ENCODE data around the gene MAGI2.

MAGI2 gene

DNA sequence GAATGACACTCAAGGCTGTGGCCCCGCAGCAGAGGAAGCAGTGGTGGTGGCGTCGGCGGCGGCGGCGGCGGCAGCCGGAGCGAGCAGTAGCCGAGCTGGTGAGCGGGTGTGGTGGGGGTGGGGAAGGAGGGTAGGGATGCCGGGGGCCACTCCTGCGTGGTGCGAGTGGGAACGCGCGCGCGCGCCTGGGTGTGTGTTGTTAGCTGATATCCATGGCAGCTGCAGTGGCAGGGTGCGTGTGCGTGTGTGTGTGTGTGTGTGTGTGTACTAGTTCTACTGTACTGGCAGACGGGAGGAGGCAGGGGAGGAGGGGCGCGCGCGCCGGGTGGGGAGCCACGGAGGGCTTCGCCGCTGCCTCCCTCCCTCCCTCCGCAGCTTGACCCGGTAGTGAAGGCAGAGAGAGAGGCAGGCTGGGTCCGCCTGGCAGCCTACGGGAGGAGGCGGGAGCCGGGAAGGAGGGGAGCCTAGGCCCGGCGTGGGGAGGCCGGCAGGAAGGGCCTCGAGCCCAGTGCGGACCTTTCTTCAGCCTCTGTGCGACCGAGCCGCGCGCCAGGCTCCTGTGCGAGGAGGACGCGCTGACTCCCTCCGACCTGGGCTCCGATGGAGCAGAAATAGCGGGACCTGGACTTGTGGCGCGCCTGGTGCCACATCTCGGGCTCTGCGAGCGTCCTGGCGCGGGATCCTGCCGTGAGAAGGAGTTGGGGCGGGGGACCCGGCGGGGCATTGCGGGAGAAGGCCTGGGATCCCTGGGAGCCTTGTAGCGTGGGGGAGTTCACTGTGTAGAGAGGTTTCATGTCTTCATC, at the start of gene MAGI2:
MAGI2 (minus strand) TSS at position 110 of the 803 bp plus-strand sequence. CDS start 347 bp downstream, outside the sequence.
- FAIRE-seq = no peak

DNA sequence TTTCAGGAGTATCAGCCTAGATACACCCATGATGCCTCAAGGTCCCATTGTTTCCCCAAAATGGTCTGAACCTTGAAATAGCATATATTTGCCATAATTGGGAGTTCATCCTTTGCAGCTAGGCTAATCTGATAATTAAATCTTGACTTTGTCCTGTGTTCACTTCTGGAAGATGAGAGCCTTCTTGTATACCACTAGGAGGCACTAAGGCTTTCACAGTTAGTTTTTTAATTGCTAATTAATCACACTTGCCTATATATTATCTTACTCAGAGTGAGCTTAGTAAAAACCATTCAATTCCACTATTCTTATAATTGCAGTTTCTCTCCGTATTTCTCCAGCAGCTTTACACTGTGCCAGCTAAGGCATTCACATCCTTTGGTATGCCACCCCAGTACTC, 48.7 kb upstream of the MAGI2 start:
- no peak for FAIRE-seq

DNA sequence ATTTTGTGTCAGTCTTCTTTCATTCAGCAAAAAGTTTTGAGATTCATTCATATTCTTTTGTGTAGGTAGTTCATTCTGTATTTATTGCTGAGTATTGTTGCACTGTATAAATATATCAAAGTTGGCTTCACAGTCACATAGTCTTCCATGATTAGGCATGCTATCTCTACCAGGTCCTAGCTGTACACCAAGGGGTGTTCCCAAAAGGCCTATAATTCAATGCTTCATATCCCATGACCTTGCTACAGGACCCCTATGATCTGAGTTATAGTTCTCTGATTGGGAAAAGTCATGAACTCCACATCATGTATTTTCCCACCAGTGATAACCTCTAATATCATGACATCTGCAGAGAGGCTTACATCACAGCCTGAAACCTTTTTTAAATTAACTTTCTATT, 47.3 kb upstream of the MAGI2 start:
- no peak for FAIRE-seq

DNA sequence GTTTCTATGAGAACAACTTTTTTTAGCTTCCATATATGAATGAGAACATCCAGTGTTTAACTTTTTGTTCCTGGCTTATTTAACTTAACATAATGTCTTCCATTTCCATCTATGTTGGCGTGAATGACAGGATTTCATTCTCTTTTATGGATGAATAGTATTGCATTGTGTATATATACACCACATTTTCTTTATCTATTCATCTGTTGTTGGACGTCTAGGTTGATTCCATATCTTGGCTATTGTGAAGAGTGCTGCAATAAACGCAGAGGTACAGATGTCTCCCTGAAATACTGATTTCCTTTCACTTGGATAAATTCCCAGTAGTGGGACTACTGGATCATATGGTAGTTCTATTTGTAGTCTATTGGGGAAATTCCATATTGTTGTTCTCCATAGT, 44.3 kb upstream of the MAGI2 start:
- no peak for FAIRE-seq

DNA sequence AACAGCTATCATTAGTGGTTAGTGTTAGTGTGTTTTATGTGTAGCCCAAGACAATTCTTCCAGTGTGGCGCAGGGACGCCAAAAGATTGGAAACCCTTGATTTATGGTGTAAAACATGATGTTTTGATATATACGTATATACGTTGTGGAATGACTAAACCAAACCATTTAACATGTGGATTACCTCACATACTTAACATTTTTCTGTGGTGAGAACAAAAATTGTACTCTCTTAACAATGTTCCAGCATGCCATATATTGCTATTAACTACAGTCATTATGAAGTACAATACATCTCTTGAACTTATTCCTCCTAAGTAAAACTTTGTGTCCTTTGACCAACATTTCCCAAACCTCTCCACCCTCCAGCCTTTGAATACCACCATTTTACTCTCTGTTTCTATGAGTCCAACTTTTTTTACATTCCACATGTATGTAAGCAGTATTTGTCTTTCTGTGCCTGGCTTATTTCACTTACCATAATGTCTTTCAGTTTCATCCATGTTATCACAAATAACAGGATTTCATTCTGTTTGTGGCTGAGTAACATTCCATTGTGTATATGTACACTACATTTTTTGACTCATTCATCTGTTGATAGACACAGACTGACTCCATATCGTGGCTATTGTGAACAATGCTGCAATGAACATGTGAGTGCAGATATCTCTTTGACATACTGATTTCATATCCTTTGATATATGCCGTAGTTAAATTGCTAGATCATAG, 42.2 kb upstream of the MAGI2 start:
- no peak for FAIRE-seq

- no peak for FAIRE-seq
Measured at GRCh38 chr7:79494046-79494445, 40.6 kb upstream of the MAGI2 start.

DNA sequence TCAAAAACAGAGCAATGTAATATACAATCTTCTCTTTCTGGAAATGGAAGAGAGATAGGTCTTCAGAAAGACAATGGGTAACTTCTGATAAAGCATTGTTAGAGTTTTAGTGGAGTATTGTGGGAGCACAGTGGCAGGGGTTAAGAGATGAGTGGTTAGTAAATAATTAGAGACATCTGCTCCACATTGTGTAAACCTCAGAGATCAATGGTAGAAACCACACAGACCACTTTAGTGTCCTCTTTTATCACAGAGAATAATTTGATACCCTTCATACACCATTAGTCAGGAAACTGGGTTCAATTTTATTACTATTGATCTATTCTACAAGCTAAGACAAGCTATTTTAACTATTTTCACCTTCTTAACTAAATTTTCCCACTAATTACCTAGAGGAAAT, 35.9 kb upstream of the MAGI2 start:
- FAIRE-seq = no peak

GRCh38 chr7:79478386-79478785, 24.9 kb upstream of the MAGI2 start:
- no peak for FAIRE-seq

DNA sequence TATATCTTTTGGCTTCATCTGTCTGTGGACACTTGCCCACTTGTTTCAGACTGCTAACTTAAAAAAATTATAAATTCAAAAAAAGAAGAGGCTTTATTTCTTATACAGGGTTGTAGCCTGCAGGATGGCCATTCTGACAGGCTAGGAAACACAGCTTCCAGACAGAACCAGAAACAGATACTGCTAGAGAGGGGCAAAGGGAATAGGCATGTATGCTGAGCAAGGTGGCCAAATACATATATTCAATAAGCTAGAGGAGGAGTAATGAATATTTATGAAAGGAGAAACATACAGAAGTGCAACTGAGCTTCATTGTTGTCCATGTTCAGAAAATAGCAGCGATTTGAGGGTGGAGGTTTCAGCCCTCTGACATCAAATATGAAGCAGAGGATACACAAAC, 22.0 kb upstream of the MAGI2 start:
- no peak for FAIRE-seq

DNA sequence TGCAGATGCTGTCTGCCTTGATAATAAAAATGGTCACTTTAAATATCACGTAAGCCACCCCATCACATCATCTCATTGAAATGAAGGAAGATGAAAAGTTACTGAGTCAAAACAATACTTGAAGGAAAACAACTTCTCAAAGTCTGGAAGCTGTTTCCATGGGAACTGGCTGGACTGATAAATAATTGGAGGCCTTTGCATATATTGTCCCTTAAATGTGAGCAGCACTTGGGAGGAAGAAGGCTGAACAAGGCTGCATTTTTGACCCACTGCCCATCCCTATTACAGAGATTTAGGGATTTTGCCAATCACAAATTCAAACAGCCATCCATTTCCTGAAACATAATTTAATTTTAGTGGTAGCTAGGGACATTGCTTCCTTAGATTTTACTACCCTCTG, 18.2 kb upstream of the MAGI2 start:
- FAIRE-seq = no peak

DNA sequence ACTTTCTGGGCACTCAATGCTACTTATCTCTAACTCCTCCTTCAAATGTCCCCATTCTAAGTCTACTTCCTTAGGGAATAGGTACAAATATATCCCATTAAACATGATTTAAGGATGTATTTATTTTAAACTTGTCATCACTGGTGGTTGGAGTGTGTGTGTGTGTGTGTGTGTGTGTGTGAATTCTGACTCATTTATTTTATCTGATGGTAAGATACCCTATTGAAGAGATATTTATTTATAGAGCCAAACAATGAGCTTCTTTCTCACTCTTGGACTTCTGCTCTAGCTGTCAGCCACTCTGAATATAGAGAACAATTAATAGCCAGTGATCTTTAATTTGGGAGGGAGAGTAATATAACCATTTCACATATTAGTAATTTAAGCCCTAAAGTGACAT, 17.8 kb upstream of the MAGI2 start:
- FAIRE-seq = no peak

DNA sequence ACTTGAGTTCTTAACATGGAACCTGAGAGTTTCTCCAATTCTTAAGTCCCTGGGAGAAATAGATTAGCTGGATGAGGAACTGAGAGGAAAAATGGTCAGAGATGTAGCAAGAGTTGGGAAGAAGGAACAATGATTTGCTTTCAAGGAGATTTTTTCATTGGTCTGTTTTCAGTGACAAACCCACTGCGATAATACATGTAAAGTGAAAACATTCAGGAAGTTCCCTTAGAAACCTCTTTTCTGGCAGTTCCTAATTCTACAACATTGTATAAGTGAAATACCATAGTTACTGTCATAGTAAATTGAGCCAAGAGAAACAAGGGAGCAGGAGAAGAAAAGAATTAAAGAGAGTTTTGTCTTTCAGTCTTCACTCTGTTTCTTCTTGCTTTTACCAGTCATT, 12.1 kb upstream of the MAGI2 start:
- no peak for FAIRE-seq

- no peak for FAIRE-seq
Measured at GRCh38 chr7:79464051-79464450, 10.6 kb upstream of the MAGI2 start.

DNA sequence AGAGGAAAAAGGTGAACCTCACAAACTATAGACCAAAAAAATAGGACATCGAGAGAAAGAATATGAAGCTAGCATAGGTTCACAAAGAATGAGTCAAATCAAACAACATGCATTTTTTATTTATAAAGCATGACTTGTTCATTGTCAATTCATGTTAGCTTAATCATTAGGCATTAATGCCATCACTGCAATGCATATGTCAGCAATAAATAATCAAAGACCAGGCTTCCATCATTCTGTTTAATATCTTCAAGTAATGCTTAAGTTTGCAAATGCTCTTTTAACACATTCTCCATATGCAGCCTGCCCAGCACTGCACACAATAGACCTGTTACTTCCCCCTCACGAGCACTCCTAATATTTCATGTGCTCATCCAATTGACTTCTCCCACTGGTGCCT, 8.9 kb upstream of the MAGI2 start:
- no peak for FAIRE-seq

DNA sequence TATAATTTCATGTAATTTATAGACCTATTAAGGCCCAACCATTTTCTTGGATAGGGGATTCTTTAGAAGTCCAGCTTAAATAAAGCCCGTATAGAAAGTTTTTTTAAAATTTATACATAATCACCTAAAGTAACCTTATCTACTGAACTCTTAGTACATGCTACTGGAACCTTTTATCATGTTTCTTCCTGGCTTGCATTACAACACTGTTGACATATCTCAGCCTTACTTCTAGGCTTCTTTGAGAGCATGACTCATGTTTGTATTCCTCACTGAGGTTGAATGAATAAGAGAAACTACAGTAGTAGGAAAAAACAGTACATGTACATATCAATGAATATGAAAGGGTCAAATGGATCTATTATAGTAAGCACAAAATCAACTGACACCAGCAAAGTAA, 8.2 kb upstream of the MAGI2 start:
- no peak for FAIRE-seq

- no peak for FAIRE-seq
Measured at GRCh38 chr7:79459381-79459780, 5.9 kb upstream of the MAGI2 start.

- FAIRE-seq = no peak
Measured at GRCh38 chr7:79458796-79459195, 5.3 kb upstream of the MAGI2 start.

- FAIRE-seq = no peak
Measured at GRCh38 chr7:79455173-79455790, 1.8 kb upstream of the MAGI2 start.

DNA sequence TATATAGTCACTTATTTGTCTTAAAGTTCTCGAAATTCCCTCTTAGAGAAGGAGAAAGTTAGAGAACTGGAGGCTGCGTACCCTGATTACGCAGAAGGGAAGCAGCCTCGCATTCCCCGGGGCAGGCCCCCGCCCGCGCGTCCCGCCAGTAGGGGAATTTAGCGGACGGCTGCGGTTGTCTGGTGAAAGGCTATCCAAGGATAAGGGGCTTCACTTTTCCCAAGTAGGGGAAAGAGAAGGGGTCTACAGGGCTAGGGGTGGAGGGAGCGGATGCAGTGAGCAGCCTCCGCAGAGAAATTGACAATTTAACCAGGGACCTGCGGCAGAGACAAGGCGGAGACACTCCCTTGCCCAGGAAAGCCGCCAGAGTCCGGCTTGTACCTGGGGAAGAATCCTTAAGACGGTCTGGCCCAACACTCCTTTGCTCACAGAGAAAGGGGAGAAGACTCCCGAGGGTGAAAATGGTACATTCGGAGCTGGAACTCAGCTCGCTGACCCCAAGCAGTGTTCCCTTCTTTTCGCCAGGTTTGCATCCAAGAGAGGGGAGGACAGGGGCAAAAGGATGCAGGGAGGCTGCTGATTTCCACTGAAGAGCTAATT, 994 bp upstream of the MAGI2 start:
- FAIRE-seq = no peak

- FAIRE-seq = no peak
Measured at GRCh38 chr7:79453266-79453557, 255 bp downstream of the MAGI2 start.

DNA sequence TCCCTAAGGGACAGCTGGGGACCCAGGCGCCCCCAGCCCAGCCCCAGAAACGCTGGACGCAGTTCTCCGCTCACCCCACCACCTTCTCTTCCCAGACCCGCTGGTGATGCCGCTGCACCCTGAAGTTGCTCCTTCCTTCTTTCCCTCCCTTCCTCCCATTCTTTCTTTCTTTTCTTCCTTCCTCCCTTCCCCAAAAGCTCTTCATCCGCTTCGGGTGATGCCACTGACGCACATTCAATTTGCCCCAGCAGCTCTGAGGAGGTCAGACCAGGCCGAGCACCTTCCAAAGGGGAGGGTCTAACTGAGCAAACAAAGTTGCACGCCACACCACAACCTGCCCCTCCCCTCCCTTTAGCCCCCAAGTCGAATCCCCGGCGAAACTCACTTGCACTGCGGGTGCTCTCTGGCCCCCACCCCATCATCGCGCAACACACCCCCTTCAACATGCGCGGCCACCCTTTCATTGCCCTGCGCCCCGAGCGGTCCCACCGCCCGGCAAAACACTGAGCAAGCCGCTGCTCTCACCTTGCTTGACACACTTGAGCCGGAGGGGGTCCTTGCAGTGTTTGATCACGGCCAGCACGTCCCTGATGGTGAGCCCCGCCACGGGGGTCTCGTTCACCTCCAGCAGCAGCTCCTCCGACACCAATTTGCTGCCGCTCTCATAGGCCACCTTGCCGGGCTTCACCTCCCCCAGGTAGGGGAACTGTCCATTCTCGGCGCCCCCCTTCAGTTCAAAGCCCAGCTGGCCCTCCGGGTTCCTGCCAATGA, 787 bp downstream of the MAGI2 start:
- no peak for FAIRE-seq

GRCh38 chr7:79452032-79452494, 1.4 kb downstream of the MAGI2 start:
- no peak for FAIRE-seq

- FAIRE-seq = no peak
Measured at GRCh38 chr7:79451580-79451979, 1.9 kb downstream of the MAGI2 start.

All from colon (tissue), 2 donors.